HuH-7.5 (cell line): ENCODE results near the gene SEZ6L2.
"Not testable (repeated sequence)": the region's sequence is repeated elsewhere in the genome, so short reads cannot be mapped to it uniquely, and the experiment has no call there.

Experiments
- DNase-seq: peaks from one replicate; pipeline ENCODE4 v3.0.0; 2011; ENCODE audit warnings: low spot score

SEZ6L2 gene

DNA sequence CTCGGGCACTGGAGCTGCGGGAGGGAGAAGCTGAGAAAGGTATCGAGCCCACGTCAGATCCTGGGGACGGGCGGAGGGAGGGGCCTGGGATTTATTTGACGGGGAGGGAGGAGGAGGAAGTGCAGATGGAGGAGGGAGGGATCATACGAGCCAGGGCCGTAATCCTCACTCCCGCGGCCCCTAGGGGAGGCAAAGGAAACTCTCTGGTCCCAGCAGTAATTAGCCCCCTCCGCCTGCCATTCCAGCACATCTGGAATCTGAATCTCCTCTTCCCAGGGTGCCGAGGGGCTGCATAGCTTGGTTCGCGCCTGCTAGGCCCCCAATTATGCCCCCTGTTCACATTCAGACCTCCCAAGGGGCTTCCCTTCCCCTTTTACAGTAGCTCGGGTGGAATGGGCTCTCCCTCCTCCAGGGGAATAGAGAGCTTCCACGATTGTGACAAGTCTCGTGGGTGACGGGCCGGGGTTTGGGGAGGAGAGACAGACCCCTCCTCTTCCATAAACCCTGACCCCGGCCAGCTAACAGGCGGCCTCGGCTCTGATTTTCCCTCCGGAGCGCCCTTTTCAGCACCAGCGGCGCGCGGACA is at the start of gene SEZ6L2:
TSS of gene SEZ6L2 (minus strand) at position 35 of the 586 bp plus-strand sequence. CDS start 531 bp downstream, outside the sequence.
- DNase-seq, result peak; percentile 92

DNA sequence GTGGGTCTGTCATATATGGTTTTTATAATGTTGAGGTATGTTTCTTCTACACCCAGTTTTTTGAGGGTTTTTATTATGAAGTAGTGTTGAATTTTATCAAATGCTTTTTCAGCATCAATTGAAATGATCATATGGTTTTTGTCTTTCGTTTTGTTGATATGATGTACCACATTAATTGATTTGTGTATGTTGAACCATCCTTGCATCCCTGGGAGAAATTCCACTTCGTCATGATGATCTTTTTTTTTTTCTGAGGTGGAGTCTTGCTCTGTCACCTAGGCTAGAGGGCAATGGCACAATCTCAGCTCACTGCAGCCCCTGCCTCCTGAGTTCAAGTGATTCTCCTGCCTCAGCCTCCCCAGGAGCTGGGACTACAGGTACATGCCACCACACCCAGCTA is 48.5 kb upstream of the SEZ6L2 start:
- no peak for DNase-seq

DNA sequence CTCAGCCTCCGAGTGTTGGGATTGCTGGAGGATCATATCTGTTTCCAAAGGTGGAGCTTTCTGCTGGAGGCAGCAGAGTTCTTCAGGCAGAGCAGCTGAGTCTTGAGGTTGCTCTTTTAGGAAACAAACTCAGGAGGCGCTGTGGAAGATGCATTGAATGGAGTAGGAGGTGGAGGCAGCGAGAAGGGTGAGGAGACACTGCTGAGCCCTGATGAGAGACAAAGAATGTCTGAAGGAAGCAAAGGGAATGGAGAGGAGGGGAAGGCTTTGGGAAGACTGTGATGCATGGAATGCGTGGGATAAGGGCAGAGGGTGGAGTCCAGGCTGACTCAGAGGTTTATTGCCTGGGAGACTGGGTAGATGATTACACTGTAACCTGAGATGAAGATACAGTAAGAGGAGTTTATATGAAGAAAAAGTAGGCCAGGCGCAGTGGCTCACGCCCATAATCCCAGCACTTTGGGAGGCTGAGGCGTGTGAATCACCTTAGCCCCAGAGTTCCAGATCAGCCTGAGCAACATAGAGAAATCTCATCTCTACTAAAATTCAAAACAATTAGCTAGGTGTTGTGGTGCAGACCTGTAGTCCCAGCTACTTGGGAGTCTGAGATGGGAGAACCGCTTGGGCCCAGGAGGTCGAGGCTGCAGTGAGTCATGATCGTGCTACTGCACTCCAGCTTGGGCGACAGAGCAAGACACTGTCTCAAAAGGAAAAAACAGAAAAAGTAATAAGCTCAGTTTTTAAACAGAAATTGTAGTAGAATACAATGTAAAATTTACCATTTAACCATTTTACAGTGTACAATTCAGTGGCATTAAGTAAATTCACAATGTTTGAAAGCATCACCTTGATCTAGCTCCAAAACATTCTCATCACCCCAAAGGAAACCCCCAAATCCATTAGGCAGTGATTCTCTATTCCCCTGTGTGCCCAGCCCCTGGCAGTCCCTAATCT is 44.8 kb upstream of the SEZ6L2 start:
- DNase-seq, result peak; percentile 58

DNA sequence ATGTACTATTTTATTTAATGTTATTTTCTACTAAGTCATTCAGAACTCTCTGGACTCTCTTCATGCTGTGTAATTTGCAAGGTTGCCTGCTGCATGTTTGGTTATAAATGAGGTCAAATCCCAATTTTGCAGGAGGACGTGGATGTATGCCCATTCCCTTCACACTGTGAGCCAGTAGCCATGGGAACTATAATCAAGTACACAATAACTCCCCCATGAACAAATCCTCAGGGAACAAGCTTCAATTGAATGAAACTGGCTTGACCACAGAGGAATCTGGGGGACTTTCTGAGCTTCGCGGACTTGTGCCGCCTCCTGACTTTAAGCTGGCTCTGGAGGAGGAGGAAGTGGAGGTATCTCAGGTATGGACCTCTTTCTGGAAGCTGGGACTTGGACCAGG is 41.3 kb upstream of the SEZ6L2 start:
- DNase-seq, result no peak

DNA sequence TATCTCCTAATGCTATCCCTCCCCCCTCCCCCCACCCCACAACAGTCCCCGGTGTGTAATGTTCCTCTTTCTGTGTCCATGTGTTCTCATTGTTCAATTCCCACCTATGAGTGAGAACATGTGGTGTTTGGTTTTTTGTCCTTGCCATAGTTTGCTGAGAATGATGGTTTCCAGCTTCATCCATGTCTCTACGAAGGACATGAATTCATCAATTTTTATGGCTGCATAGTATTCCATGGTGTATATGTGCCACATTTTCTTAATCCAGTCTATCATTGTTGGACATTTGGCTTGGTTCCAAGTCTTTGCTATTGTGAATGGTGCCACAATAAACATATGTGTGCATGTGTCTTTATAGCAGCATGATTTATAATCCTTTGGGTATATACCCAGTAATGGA is 32.4 kb upstream of the SEZ6L2 start:
- DNase-seq, result not testable (repeated sequence)

DNA sequence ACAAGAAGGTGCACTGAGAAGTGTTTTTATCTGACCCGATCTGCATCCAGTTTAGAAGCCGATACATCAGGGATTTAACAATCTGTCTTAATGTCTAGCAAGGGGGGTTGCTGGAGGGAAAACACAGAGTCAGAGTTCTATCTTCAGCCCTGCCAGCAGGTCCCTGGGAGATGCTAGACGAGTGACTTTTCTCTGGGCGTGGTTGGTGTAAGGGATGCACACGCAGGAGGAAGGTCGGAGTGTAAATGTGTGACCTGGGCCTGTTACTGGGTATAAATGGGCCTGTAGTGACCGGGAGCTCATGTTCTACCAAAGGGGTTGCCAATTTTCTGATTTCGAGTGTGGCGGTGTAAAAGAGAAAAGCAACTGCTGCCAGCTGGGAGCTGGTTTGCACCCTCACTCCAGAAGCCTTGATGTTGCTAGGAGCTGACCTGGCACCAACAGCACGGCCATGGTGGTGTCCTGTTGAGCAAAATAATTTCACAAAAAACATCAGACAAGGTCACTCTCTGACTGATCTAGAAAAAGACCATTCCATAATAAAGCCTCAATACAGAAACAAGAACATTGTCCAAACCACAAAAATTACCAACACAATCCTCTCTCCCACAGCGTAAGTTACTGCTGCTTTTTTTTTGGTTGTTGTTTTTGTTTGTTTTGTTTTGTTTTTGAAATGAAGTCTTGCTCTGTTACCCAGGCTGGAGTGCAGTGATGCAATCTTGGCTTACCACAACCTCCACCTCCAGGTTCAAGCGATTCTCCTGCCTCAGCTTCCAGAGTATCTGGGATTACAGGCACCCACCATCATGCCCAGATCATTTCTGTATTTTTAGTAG is 27.9 kb upstream of the SEZ6L2 start:
- no peak for DNase-seq

DNA sequence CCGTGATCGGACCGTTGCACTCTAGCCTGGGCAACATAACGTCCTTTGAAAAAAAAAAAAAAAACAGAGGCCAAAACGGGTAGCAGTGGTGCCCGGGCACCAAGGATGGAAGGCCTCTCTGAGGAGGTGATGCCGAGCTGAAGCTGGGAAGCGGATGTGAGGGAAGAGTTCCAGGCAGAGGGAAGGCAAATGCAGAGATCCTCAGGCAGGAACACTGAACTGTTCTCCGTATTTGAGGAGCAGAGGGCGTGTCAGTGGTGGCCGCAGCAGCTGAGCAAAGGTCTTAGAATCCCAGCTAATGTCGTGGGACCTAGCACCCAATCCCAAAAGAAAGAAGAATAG is 27.3 kb upstream of the SEZ6L2 start:
- no peak for DNase-seq

DNA sequence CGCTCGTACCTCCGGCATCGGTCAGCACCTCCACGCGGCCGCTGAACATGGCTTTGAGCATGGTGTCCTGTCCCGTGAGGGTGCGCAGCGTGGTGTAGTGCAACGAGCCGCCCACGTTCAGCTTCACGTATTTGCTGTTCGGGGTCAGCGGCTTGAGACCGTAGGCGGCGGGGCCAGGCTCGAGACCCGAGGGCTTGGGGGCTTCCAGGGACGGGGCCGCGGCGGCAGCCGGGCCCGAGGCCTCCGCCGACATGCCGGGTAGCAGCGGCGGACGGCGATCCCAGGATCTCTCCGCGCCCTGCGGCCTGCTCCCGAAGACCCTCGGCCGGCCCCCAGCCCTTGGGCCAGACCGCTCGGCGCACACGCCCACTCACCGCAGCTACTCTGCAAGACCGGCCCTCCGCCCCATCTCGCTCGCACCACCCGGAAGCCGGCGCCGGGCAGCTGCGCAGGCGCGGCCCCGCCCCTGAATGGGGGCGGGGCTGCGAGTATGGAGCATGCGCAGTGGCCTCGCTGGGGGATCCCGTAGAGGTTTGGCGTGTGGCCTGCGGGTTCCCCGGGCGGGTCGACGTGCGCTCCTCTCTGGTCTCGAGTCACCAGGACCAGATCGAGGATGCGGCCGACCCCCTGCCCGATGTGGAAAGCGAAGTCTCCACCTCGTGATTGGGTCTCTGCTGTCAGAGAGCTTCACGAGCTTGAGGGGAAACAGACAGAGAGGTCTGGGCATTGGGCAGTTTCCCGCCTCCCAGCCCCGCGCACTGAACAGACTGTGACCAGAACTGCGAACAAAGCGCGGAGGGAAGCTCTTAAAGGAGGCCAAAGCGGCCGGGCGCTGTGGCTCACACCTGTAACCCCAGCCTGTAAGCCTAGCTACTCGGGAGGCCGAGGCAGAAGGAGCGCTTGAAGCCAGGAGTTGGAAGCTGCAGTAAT is 26.7 kb upstream of the SEZ6L2 start, which contains the start of gene KCTD13:
TSS of gene KCTD13 (minus strand) at position 446 of the 930 bp plus-strand sequence. CDS start at position 253, 193 bp downstream.
- peak; percentile 94 for DNase-seq

DNA sequence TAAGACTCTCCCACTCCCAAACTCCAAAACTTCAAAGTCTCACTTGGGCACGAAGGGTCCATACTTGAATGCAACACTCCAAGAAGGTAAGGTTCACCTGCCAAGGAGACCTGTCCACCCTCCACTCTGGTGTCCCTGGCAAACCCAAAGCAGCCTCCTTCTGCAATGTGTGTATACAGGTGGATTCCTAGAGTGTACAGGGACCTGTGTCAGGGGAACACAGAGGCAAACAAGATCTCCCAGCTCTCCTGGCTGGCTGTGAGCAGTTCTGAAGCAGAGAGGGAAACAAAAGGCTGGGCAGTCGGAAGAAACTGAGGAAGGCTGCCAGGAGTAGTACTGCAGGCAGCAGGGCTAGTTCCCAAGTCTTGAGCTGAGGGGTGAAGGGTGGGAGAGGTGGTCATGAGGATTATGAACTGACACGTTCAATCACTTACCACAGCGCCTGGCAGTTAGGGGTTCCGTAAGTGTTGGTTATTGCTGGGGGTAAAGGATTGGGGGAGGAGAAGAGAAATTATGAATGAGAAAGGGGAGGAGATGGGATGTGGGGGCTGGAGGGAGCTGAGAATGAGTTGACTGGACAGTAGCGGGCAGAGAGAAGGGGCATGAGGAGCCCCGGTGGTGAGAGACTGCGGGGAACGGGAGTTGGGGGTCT is 25.9 kb upstream of the SEZ6L2 start:
- no peak for DNase-seq

DNA sequence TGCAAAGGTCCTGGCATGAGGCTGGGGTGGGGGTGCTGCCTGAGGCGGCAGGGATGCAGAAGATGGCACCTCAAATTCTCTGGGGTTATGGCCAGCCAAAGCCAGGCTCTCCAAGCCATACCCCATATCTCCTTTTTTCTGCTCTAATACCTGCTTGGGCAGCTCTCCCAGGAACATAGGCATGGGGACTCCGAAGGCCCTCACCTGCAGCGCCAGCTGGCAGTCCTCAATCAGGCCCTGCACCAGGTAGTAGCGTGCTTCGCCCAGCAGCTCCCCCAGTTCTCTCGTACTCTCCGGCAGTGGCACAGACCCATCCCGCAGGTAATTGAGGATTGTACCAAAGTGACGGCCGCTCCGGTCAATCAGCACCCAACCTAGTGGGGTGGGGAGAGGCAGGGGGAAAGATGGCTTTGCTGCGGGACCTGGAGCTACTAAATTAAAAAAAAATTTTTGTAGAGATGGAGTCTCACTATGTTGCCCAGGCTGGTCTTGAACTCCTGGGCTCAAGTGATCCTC is 23.7 kb upstream of the SEZ6L2 start:
- no peak for DNase-seq

DNA sequence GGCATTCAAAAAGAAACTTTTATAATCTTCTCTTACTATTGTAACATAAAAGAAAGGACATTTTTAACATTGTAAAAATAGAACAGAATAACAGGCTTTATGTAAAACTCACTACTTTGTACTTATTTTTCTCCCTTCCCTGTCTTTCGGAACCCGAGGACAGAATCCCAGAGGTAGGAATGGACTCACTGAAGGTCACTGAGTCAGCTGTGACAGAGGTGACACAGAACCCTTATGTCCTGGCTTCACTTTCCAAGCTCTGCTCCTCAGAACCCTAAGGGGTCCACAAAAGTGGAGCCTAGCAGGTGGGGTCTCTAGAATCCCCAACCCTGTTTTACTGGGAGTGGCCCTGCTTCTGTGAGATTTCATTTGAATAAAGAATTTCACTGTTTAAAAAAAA is 23.0 kb upstream of the SEZ6L2 start:
- DNase-seq, result no peak

DNA sequence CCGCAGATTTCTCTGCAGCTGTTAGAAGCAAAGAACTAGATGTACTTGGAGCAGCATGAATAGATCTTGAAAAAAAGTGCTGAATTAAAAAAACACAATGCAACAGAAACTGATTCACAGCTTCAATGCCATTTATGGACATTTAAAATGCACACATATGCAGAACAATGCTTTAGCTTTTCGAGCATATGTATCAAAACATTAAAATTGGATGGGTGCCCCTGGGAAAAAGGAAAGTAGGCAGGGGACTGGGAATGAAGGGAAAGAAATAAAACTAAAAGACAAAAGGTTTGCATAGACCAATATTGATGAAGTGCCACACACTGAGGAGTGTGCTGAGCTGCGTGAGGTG is 21.7 kb upstream of the SEZ6L2 start:
- no peak for DNase-seq

DNA sequence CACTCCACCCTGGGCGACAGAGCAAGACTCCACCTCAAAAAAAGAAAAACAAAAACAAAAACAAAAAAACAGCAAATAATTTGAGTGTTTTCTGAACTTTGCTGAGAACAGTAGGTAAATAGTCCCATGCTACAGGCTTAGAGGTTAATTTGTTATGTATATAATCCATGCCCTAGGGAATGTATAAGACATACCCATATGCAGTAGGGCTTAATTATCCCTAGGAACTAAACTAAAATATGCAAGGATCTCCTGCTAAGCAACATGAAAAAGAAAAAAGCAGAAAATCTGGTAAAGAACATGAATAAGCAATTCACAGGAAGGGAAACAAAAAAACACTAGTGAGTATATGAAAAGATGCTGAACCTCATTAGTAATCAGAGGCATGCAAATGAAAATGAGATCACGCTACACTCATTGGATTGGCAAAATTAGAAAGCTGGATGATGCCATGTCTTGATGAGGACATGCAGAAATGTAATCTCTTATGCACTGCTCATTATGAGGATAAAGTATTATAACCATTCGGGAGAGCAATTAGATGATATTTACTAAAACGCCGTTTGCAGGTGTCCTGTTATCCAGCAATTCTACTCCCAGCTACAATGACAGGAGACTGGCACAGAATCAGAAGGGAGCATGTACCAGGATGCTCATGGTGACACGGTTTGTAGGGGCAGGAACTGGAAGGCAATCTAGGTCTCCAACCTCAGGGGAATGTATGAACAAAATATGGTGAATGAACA is 21.1 kb upstream of the SEZ6L2 start:
- no peak for DNase-seq

DNA sequence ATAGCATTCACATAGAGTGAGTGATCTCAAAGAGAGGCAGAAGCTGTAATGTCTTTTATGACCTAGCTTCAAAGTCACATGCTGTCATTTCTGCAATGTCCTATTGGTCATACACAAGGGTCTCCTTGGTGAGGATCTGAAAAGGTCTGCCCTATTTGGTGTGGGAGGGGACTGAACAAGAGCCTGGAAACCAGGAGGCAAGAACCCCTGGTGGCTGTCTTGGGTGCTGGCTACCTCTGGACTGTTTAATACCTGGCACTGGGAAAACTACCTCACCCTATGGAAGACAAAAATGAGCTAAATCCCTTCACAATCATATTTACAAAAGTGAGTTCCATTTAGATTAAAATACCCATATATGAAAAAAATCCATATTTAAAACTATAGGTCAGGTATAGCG is 17.6 kb upstream of the SEZ6L2 start:
- no peak for DNase-seq

DNA sequence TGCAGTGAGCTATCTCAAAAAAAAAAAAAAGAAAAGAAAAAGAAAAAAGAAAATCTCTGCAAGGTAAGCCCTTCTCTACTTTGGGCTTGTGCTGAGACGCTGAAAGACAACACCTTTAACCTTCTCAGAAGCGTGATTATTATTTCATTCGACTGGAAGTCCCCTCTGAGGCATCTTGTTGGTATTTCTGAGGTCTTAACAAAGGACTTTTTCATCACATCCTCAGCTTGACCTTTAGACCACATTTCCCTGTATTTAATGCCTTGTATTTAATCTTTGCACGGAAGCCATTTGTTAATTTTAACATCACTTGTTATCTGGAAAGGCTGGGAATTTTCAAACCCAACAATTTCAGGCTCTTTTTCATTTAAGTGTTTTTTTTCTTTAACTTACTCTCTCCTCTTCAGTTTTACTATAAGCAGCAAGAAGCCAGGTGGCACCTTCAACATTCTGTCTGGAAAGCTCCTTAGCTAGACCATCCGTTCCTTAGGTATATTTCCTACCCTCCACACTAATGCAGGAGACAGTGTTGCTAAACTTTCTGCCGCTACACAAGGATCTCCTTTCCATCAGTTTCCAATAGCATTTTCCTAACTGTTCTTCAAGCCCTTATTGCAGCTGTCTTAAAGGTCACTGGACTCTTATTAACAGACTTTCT is 16.4 kb upstream of the SEZ6L2 start:
- no peak for DNase-seq

DNA sequence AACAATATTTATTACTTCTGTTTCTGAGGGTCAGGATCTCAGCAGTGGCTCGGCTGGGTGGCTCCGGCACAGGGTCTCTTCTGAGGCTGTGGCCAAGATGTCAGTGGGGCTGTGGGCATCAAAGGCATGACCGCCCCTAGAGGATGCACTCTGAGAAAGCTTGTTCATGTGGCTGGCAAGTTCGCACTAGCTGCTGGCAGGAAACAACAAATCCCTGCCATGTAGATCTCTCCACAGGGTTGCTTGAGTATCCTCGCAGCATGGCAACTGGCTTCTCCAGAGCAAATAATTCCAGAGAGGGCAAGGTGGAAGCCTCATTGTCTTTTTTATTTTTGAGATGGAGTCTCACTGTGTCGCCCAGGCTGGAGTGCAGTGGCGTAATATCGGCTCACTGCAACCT is 14.2 kb upstream of the SEZ6L2 start:
- DNase-seq, result no peak

DNA sequence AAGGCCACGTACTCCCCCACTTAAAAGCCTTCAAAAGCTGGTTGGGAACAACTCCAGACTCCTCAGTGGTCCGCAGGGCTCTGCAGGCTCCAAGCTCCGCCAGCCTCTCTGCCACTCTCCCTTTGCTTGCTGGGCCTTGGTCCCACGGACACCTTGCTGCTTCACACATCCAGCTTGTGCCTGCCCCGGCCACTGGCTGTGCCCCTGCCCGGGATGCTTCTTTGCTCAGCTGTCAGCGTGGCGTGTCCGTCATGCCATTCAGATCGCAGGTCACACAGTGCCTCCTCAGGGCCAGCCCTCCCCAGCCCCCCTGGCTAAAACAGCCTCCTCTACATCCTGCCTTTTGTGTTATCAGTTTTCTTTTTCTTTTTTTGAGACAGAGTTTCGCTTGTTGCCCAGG is 12.7 kb upstream of the SEZ6L2 start:
- DNase-seq, result no peak

DNA sequence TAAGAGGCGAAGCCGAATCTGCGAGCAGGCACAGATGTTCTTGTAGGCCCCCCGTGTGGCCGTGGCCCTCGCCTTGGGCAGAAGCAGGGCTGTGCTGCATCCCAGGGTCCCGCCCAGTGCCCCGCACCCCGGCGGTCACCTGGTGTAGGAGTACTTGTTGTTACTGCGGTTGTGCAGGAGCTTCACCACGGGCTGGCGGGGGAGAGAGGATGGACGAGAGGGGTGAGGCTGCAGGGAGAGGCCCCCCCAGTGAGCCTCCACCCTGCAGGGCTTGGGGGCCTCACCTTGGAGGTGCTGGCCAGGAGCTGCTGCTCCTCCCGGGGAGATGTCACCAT is 12.3 kb upstream of the SEZ6L2 start:
- DNase-seq, result no peak

DNA sequence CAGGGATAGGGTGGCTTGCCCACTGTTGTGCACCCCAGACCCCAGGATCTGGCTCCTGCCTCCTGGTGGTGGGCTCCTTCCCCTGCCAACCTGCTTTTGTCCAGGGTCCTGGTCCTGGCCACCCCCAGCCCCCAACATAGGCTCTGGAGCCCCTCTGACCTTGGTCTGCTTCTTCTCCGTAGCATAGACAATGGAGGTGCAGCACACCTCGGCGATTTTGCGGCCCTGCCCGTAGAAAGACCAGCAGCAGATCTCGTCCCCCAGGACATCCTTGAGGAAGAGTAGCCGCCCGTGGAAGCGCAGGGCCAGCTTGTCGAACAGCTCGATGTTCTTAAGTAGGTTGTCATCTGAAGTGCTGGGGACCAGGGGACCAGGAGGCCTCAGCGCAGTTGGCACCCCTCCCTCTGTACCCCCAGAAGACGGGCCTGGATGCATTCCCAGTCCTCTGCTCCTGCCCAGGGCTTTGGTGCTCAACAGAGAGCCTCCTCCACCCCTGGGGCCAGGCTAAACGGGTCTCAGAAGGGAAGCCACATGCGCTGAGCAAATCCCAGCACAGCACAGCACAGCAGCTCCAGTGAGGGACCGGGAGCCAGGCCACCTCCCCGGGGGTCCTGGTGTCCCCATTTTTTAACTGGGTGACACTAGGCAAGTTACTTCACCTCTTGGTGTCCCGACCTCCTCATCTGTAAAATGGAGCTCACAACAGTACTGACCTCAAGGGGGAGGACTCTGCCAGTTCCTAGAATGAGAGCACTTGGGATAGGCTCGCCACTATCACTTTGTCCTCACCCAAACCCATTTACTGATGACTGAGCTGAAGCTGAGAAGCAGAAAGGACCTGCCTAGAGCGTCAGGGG is 11.7 kb upstream of the SEZ6L2 start:
- no peak for DNase-seq
